Hepatocyte (in vitro differentiated cells): ENCODE data around the gene SFXN1. TPM values are rescaled to one million over a fixed set of nuclear protein-coding genes. Genes with fewer than 3 reads are reported as not detected.

Source experiments
- DNase-seq: peaks from one replicate; pipeline ENCODE4 v3.0.0-alpha.2; 2016; ENCODE audit warnings: low spot score
- H2AFZ ChIP-seq: fragments of 200-600 bp; sonication (generic); 2 replicates; pipeline ENCODE4 v1.6.0; 2016; ENCODE audit warnings: antibody characterized with exemption, mild to moderate bottlenecking
- H3K27ac ChIP-seq: fragments of 200-600 bp; sonication (generic); 2 replicates; pipeline ENCODE4 v1.5.1; 2016; ENCODE audit warnings: mild to moderate bottlenecking
- H3K27me3 ChIP-seq: fragments of 200-600 bp; sonication (generic); 2 replicates; pipeline ENCODE4 v1.6.1; 2016
- H3K36me3 ChIP-seq: fragments of 200-600 bp; sonication (generic); replicated peaks from 2 replicates; pipeline ENCODE4 v1.5.1; 2016; ENCODE audit warnings: low read depth; ENCODE audit not compliant: insufficient read depth
- H3K4me1 ChIP-seq: fragments of 200-600 bp; sonication (generic); 2 replicates; pipeline ENCODE4 v1.5.1; 2016; ENCODE audit warnings: mild to moderate bottlenecking, moderate library complexity; ENCODE audit not compliant: insufficient read depth
- H3K4me2 ChIP-seq: fragments of 200-600 bp; sonication (generic); 2 replicates; pipeline ENCODE4 v1.6.0; 2016
- H3K4me3 ChIP-seq: fragments of 200-600 bp; sonication (generic); 2 replicates; pipeline ENCODE4 v1.5.1; 2016; ENCODE audit warnings: mild to moderate bottlenecking
- H3K79me2 ChIP-seq: fragments of 200-600 bp; sonication (generic); 2 replicates; pipeline ENCODE4 v1.6.0; 2017; ENCODE audit warnings: mild to moderate bottlenecking
- H3K9me2 ChIP-seq: fragments of 200-600 bp; sonication (generic); replicated peaks from 2 replicates; pipeline ENCODE4 v1.6.0; 2017; ENCODE audit warnings: mild to moderate bottlenecking; ENCODE audit not compliant: insufficient read depth
- H3K9me3 ChIP-seq: fragments of 200-600 bp; sonication (generic); 2 replicates; pipeline ENCODE4 v1.5.1; 2016; ENCODE audit warnings: low read depth, mild to moderate bottlenecking
- H4K20me1 ChIP-seq: fragments of 200-600 bp; sonication (generic); 2 replicates; pipeline ENCODE4 v1.6.0; 2016; ENCODE audit warnings: mild to moderate bottlenecking; ENCODE audit not compliant: insufficient read depth, poor library complexity, severe bottlenecking
- EZH2 ChIP-seq: fragments of 200-600 bp; sonication (generic); IDR thresholded peaks from 2 replicates; pipeline ENCODE4 v1.6.1; 2016; ENCODE audit warnings: antibody characterized with exemption, mild to moderate bottlenecking, borderline replicate concordance
- EZH2phosphoT487 ChIP-seq: fragments of 200-600 bp; sonication (generic); IDR thresholded peaks from one replicate; pipeline ENCODE4 v1.6.1; 2018; ENCODE audit warnings: antibody characterized with exemption, mild to moderate bottlenecking, low read depth, moderate library complexity; ENCODE audit not compliant: unreplicated experiment, severe bottlenecking
- WGBS: methylation state at CpG from one replicate; pipeline ENCODE4 v1.1.6; 2016; ENCODE audit warnings: low lambda C conversion rate; ENCODE audit errors: missing lambda C conversion rate; 5-methylcytosine and 5-hydroxymethylcytosine counted together
- polyA plus RNA-seq: library from polyadenylated mRNA; unstranded; fragments of >200 nt; fragmentation: Nextera tagmentation; extraction: Ambion mirVana; gene quantifications from 2 replicates; pipeline ENCODE4 v1.2.1, GENCODE V29; 2016
- total RNA-seq: library from RNA; depleted of rRNA; stranded (reverse); fragments of >200 nt; gene quantifications from 2 replicates; pipeline ENCODE4 v1.2.3, GENCODE V29; 2014
- TF ChIP-seq, protein P1 (sequence below): fragments of 200-600 bp; sonication (generic); IDR thresholded peaks from 2 replicates; pipeline ENCODE4 v1.5.1; 2016; ENCODE audit warnings: antibody characterized with exemption, mild to moderate bottlenecking; ENCODE audit not compliant: poor library complexity

SFXN1 gene
- total and polyA plus RNA-seq, 2 experiments from 2014 or later = 57.0 to 110 TPM

DNA sequence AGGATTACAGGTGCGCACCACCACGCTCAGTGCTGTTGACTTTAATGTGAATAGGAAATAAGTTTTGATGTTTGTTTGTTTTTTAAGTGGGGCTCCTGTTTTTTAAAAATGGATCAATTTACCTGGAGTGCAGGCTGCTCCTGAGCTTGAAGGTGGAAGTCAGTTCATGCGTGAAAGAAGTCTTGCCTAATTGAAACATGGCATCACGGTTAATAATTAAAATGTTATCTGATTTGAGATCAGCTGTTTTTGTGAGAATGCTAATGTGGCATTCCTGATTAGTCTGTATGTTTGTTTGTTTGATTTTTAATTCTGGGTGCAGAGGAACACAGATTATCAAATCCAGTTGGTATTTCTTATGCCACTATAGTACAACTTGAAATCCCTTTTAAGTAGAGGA lies 6.5 kb downstream of the SFXN1 start:
- TF ChIP-seq EZH2 (no peak), EZH2phosphoT487 (no peak)
- TF ChIP-seq, protein P1, sequence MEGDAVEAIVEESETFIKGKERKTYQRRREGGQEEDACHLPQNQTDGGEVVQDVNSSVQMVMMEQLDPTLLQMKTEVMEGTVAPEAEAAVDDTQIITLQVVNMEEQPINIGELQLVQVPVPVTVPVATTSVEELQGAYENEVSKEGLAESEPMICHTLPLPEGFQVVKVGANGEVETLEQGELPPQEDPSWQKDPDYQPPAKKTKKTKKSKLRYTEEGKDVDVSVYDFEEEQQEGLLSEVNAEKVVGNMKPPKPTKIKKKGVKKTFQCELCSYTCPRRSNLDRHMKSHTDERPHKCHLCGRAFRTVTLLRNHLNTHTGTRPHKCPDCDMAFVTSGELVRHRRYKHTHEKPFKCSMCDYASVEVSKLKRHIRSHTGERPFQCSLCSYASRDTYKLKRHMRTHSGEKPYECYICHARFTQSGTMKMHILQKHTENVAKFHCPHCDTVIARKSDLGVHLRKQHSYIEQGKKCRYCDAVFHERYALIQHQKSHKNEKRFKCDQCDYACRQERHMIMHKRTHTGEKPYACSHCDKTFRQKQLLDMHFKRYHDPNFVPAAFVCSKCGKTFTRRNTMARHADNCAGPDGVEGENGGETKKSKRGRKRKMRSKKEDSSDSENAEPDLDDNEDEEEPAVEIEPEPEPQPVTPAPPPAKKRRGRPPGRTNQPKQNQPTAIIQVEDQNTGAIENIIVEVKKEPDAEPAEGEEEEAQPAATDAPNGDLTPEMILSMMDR = no peak
- peaks cover 38% of the 10 kb centered on the region for H4K20me1 ChIP-seq
- no peak overlapping the region for H3K4me3 ChIP-seq
- peaks cover 100% of the 10 kb centered on the region for H3K79me2 ChIP-seq
- no peak overlapping the region for H3K4me2 ChIP-seq
- H3K27ac ChIP-seq = no peak overlapping the region
- peaks cover 8% of the 10 kb centered on the region for H3K4me1 ChIP-seq
- 98% methylated on average over 4 of the region's 4 CpGs for WGBS
- H3K36me3 ChIP-seq = no peaks in the 10 kb centered on the region
- no peaks in the 10 kb centered on the region for H3K27me3 ChIP-seq
- no peak for DNase-seq
- no peaks in the 10 kb centered on the region for H3K9me3 ChIP-seq
- no peak overlapping the region for H2AFZ ChIP-seq
- H3K9me2 ChIP-seq = no peaks in the 10 kb centered on the region

- DNase-seq = no peak
- peaks cover 100% of the 10 kb centered on the region for H3K79me2 ChIP-seq
- H3K9me2 ChIP-seq = no peaks in the 10 kb centered on the region
- no peaks in the 10 kb centered on the region for H3K36me3 ChIP-seq
- H2AFZ ChIP-seq = no peak overlapping the region
- no peaks in the 10 kb centered on the region for H3K27me3 ChIP-seq
- no peak for TF ChIP-seq EZH2
- TF ChIP-seq, protein P1 = no peak
- TF ChIP-seq EZH2phosphoT487 = no peak
- no peak overlapping the region for H3K27ac ChIP-seq
- no peak overlapping the region for H3K4me3 ChIP-seq
- peaks cover 38% of the 10 kb centered on the region for H4K20me1 ChIP-seq
- H3K4me1 ChIP-seq = peaks cover under 1% of the 10 kb centered on the region
- H3K9me3 ChIP-seq = no peaks in the 10 kb centered on the region
- WGBS = 96% methylated on average over 6 of the region's 6 CpGs
- H3K4me2 ChIP-seq = no peak overlapping the region
These were observed 7.3 kb downstream of the SFXN1 start for GRCh38 chr5:175485631-175486030.

GRCh38 chr5:175487514-175488222 lies 9.3 kb downstream of the SFXN1 start:
- no peak for DNase-seq
- WGBS = 91% methylated on average over 11 of the region's 11 CpGs
- Histone ChIP-seq H3K9me3 (no peaks in the 10 kb centered on the region), H2AFZ (no peak overlapping the region), H4K20me1 (peaks cover 38% of the 10 kb centered on the region), H3K4me2 (no peak overlapping the region), H3K4me3 (no peak overlapping the region), H3K27ac (no peak overlapping the region), H3K4me1 (no peaks in the 10 kb centered on the region), H3K27me3 (no peaks in the 10 kb centered on the region), H3K9me2 (no peaks in the 10 kb centered on the region), H3K36me3 (no peaks in the 10 kb centered on the region), H3K79me2 (peaks cover 100% of the 10 kb centered on the region)
- TF ChIP-seq EZH2 (no peak), EZH2phosphoT487 (no peak)
- TF ChIP-seq, protein P1 = no peak
